ENCODE data around the gene SLC45A2. TPM values are rescaled to one million over a fixed set of nuclear protein-coding genes. Genes with fewer than 3 reads are reported as not detected.
A peak's percentile ranks its signal among the peaks of the same experiment; 100 is the strongest.
"Not testable (repeated sequence)": the region's sequence is repeated elsewhere in the genome, so short reads cannot be mapped to it uniquely, and the experiment has no call there.

The SLC45A2 gene
- total RNA-seq (under 1 TPM; 0.36 to 0.54 TPM), polyA plus RNA-seq (not detected)
- long read RNA-seq, donor 1: 0 reads
- long read RNA-seq, donor 2: 0 reads

GRCh38 chr5:33984671-33985124 is at the start of gene SLC45A2:
Gene SLC45A2 (minus strand): TSS chr5:33984693. CDS start chr5:33984583, 110 bp downstream.
- peaks cover 1% of the 10 kb centered on the region for H3K9me3 ChIP-seq (ENCODE audit: control insufficient read depth, low read length)
- intact Hi-C loops (cut with DNase I): no loop called here
- H3K4me1 ChIP-seq (ENCODE audit: control insufficient read depth in 1 of 2, insufficient read depth in 2 of 2, low read length in 2 of 2): no peaks in the 10 kb centered on the region
- ATAC-seq (ENCODE audit: low FRiP score): no peak
- peaks cover 2 to 6% of the 10 kb centered on the region in 2 donors for H3K36me3 ChIP-seq (ENCODE audit: control insufficient read depth in 1 of 2, insufficient read depth in 2 of 2, low read length in 1 of 2)
- H3K27ac ChIP-seq (ENCODE audit: low read depth in 1 of 2, low read length in 2 of 2): no peak within 1 kb of the TSS
- 76 to 77% methylated on average over 7 of the region's 7 CpGs for WGBS, 2 donors
- H3K4me3 ChIP-seq (ENCODE audit: low read length in 2 of 2): no peak within 1 kb of the TSS
- no peak for DNase-seq
- H3K27me3 ChIP-seq (ENCODE audit: control insufficient read depth in 1 of 2, insufficient read depth in 2 of 2, low read length in 1 of 2): no peaks in the 10 kb centered on the region

GRCh38 chr5:34031966-34032365 is 47.5 kb upstream of the SLC45A2 start:
- Histone ChIP-seq H3K27ac (ENCODE audit: low read depth in 1 of 2, low read length in 2 of 2) (no peak overlapping the region), H3K27me3 (ENCODE audit: control insufficient read depth in 1 of 2, insufficient read depth in 2 of 2, low read length in 1 of 2) (no peaks in the 10 kb centered on the region), H3K4me1 (ENCODE audit: control insufficient read depth in 1 of 2, insufficient read depth in 2 of 2, low read length in 2 of 2) (no peaks in the 10 kb centered on the region), H3K4me3 (ENCODE audit: low read length in 2 of 2) (no peak overlapping the region), H3K9me3 (ENCODE audit: control insufficient read depth, low read length) (no peaks in the 10 kb centered on the region), H3K36me3 (ENCODE audit: control insufficient read depth in 1 of 2, insufficient read depth in 2 of 2, low read length in 1 of 2) (peaks cover 0 to 3% of the 10 kb centered on the region in 2 donors)
- ATAC-seq (ENCODE audit: low FRiP score) (no peak), DNase-seq (no peak)
- intact Hi-C loops (cut with DNase I): no loop called here
- 78 to 79% methylated on average over 3 of the region's 3 CpGs for WGBS, 2 donors

- ATAC-seq (ENCODE audit: low FRiP score): no peak
- H3K36me3 ChIP-seq (ENCODE audit: control insufficient read depth in 1 of 2, insufficient read depth in 2 of 2, low read length in 1 of 2): peaks cover 0 to 3% of the 10 kb centered on the region in 2 donors
- H3K27me3 ChIP-seq (ENCODE audit: control insufficient read depth in 1 of 2, insufficient read depth in 2 of 2, low read length in 1 of 2): no peaks in the 10 kb centered on the region
- no peak overlapping the region for H3K27ac ChIP-seq (ENCODE audit: low read depth in 1 of 2, low read length in 2 of 2)
- no peaks in the 10 kb centered on the region for H3K9me3 ChIP-seq (ENCODE audit: control insufficient read depth, low read length)
- H3K4me3 ChIP-seq (ENCODE audit: low read length in 2 of 2): no peak overlapping the region
- 68 to 87% methylated on average over 2 of the region's 2 CpGs for WGBS, 2 donors
- H3K4me1 ChIP-seq (ENCODE audit: control insufficient read depth in 1 of 2, insufficient read depth in 2 of 2, low read length in 2 of 2): no peaks in the 10 kb centered on the region
- intact Hi-C loops (cut with DNase I): no loop called here
- no peak for DNase-seq
These were observed 46.6 kb upstream of the SLC45A2 start for GRCh38 chr5:34031117-34031516.

GRCh38 chr5:34030585-34030984 is 46.1 kb upstream of the SLC45A2 start:
- WGBS, 2 donors: 97 to 99% methylated on average over 2 of the region's 2 CpGs
- H3K36me3 ChIP-seq (ENCODE audit: control insufficient read depth in 1 of 2, insufficient read depth in 2 of 2, low read length in 1 of 2); H3K4me1 ChIP-seq (ENCODE audit: control insufficient read depth in 1 of 2, insufficient read depth in 2 of 2, low read length in 2 of 2); ATAC-seq (ENCODE audit: low FRiP score); H3K4me3 ChIP-seq (ENCODE audit: low read length in 2 of 2); intact Hi-C loops (cut with DNase I); DNase-seq; H3K27ac ChIP-seq (ENCODE audit: low read depth in 1 of 2, low read length in 2 of 2); H3K9me3 ChIP-seq (ENCODE audit: control insufficient read depth, low read length); H3K27me3 ChIP-seq (ENCODE audit: control insufficient read depth in 1 of 2, insufficient read depth in 2 of 2, low read length in 1 of 2): not testable (repeated sequence)

- WGBS, 2 donors: 32 to 35% methylated on average over 1 of the region's 1 CpG
- peak; percentile 59 for ATAC-seq (ENCODE audit: low FRiP score)
- no peak overlapping the region for H3K27ac ChIP-seq (ENCODE audit: low read depth in 1 of 2, low read length in 2 of 2)
- H3K4me1 ChIP-seq (ENCODE audit: control insufficient read depth in 1 of 2, insufficient read depth in 2 of 2, low read length in 2 of 2): no peaks in the 10 kb centered on the region
- no peak overlapping the region for H3K4me3 ChIP-seq (ENCODE audit: low read length in 2 of 2)
- H3K36me3 ChIP-seq (ENCODE audit: control insufficient read depth in 1 of 2, insufficient read depth in 2 of 2, low read length in 1 of 2): peaks cover 0 to 3% of the 10 kb centered on the region in 2 donors
- no peaks in the 10 kb centered on the region for H3K27me3 ChIP-seq (ENCODE audit: control insufficient read depth in 1 of 2, insufficient read depth in 2 of 2, low read length in 1 of 2)
- no peak for DNase-seq
- intact Hi-C loops (cut with DNase I): no loop called here
- no peaks in the 10 kb centered on the region for H3K9me3 ChIP-seq (ENCODE audit: control insufficient read depth, low read length)
These were observed 45.6 kb upstream of the SLC45A2 start for GRCh38 chr5:34030048-34030447.

GRCh38 chr5:34028349-34028748 is 43.9 kb upstream of the SLC45A2 start:
- intact Hi-C loops (cut with DNase I): no loop called here
- Histone ChIP-seq H3K27ac (ENCODE audit: low read depth in 1 of 2, low read length in 2 of 2) (no peak overlapping the region), H3K4me1 (ENCODE audit: control insufficient read depth in 1 of 2, insufficient read depth in 2 of 2, low read length in 2 of 2) (no peaks in the 10 kb centered on the region), H3K4me3 (ENCODE audit: low read length in 2 of 2) (no peak overlapping the region), H3K36me3 (ENCODE audit: control insufficient read depth in 1 of 2, insufficient read depth in 2 of 2, low read length in 1 of 2) (no peaks in the 10 kb centered on the region), H3K9me3 (ENCODE audit: control insufficient read depth, low read length) (no peaks in the 10 kb centered on the region), H3K27me3 (ENCODE audit: control insufficient read depth in 1 of 2, insufficient read depth in 2 of 2, low read length in 1 of 2) (no peaks in the 10 kb centered on the region)
- 92 to 95% methylated on average over 3 of the region's 3 CpGs for WGBS, 2 donors
- ATAC-seq (ENCODE audit: low FRiP score): no peak
- no peak for DNase-seq

GRCh38 chr5:34026089-34026761 is 41.7 kb upstream of the SLC45A2 start:
- DNase-seq (no peak), ATAC-seq (ENCODE audit: low FRiP score) (no peak)
- Histone ChIP-seq H3K9me3 (ENCODE audit: control insufficient read depth, low read length) (no peaks in the 10 kb centered on the region), H3K4me1 (ENCODE audit: control insufficient read depth in 1 of 2, insufficient read depth in 2 of 2, low read length in 2 of 2) (no peaks in the 10 kb centered on the region), H3K36me3 (ENCODE audit: control insufficient read depth in 1 of 2, insufficient read depth in 2 of 2, low read length in 1 of 2) (no peaks in the 10 kb centered on the region), H3K4me3 (ENCODE audit: low read length in 2 of 2) (no peak overlapping the region), H3K27me3 (ENCODE audit: control insufficient read depth in 1 of 2, insufficient read depth in 2 of 2, low read length in 1 of 2) (no peaks in the 10 kb centered on the region), H3K27ac (ENCODE audit: low read depth in 1 of 2, low read length in 2 of 2) (no peak overlapping the region)
- intact Hi-C loops (cut with DNase I): no loop called here
- WGBS, 2 donors: 80 to 84% methylated on average over 9 of the region's 9 CpGs

- 1 to 2% methylated on average over 2 of the region's 2 CpGs for WGBS, 2 donors
- Histone ChIP-seq H3K27ac (ENCODE audit: low read depth in 1 of 2, low read length in 2 of 2) (no peak overlapping the region), H3K9me3 (ENCODE audit: control insufficient read depth, low read length) (no peaks in the 10 kb centered on the region), H3K4me3 (ENCODE audit: low read length in 2 of 2) (no peak overlapping the region), H3K36me3 (ENCODE audit: control insufficient read depth in 1 of 2, insufficient read depth in 2 of 2, low read length in 1 of 2) (no peaks in the 10 kb centered on the region), H3K27me3 (ENCODE audit: control insufficient read depth in 1 of 2, insufficient read depth in 2 of 2, low read length in 1 of 2) (no peaks in the 10 kb centered on the region), H3K4me1 (ENCODE audit: control insufficient read depth in 1 of 2, insufficient read depth in 2 of 2, low read length in 2 of 2) (no peaks in the 10 kb centered on the region)
- DNase-seq: no peak
- intact Hi-C loops (cut with DNase I): no loop called here
- ATAC-seq (ENCODE audit: low FRiP score): peak; percentile 62
These were observed 37.7 kb upstream of the SLC45A2 start for GRCh38 chr5:34022121-34022705.

- Histone ChIP-seq H3K4me1 (ENCODE audit: control insufficient read depth in 1 of 2, insufficient read depth in 2 of 2, low read length in 2 of 2) (no peaks in the 10 kb centered on the region), H3K4me3 (ENCODE audit: low read length in 2 of 2) (no peak overlapping the region), H3K36me3 (ENCODE audit: control insufficient read depth in 1 of 2, insufficient read depth in 2 of 2, low read length in 1 of 2) (no peaks in the 10 kb centered on the region), H3K9me3 (ENCODE audit: control insufficient read depth, low read length) (no peaks in the 10 kb centered on the region), H3K27me3 (ENCODE audit: control insufficient read depth in 1 of 2, insufficient read depth in 2 of 2, low read length in 1 of 2) (no peaks in the 10 kb centered on the region), H3K27ac (ENCODE audit: low read depth in 1 of 2, low read length in 2 of 2) (no peak overlapping the region)
- ATAC-seq (ENCODE audit: low FRiP score) (no peak), DNase-seq (no peak)
- intact Hi-C loops (cut with DNase I): no loop called here
- 88 to 97% methylated on average over 2 of the region's 2 CpGs for WGBS, 2 donors
These were observed 36.8 kb upstream of the SLC45A2 start for GRCh38 chr5:34021334-34021733.

All from aorta (tissue), 5 donors.